GM23338 (cell line): ENCODE results near the gene ZAP70. TPM values are rescaled to one million over a fixed set of nuclear protein-coding genes. Genes with fewer than 3 reads are reported as not detected.

Source experiments
- ATAC-seq: fragments of 200-7000 bp; cut with Tn5 transposase; 3 replicates; pipeline ENCODE4 v1.9.1; 2020
- DNase-seq: peaks from one replicate; pipeline ENCODE4 v3.0.0-alpha.2; 2015; ENCODE audit warnings: low spot score
- H2AFZ ChIP-seq: fragments of 200-600 bp; sonication (generic); 2 replicates; pipeline ENCODE4 v1.8.0; 2016; ENCODE audit warnings: antibody characterized with exemption, mild to moderate bottlenecking, moderate library complexity
- H3F3A ChIP-seq: fragments of 200-600 bp; sonication (generic); replicated peaks from 2 replicates; pipeline ENCODE4 v1.8.0; 2017; ENCODE audit warnings: antibody characterized with exemption, mixed run types, low read depth
- H3K27ac ChIP-seq: fragments of 200-600 bp; sonication (generic); 2 replicates; pipeline ENCODE4 v1.6.1; 2016; ENCODE audit warnings: low read depth
- H3K27me3 ChIP-seq: fragments of 200-600 bp; sonication (generic); 2 replicates; pipeline ENCODE4 v1.8.0; 2016; ENCODE audit warnings: mild to moderate bottlenecking, mixed run types, moderate library complexity; ENCODE audit not compliant: insufficient read depth
- H3K36me3 ChIP-seq: fragments of 200-600 bp; sonication (generic); 2 replicates; pipeline ENCODE4 v1.8.0; 2016; ENCODE audit warnings: mild to moderate bottlenecking; ENCODE audit not compliant: insufficient read depth
- H3K4me1 ChIP-seq: fragments of 200-600 bp; sonication (generic); 2 replicates; pipeline ENCODE4 v1.8.0; 2016; ENCODE audit warnings: mild to moderate bottlenecking, moderate library complexity; ENCODE audit not compliant: insufficient read depth
- H3K4me2 ChIP-seq: fragments of 200-600 bp; sonication (generic); 2 replicates; pipeline ENCODE4 v1.7.1; 2017; ENCODE audit warnings: mixed run types
- H3K4me3 ChIP-seq: fragments of 200-600 bp; sonication (generic); 2 replicates; pipeline ENCODE4 v1.6.1; 2016; ENCODE audit warnings: mixed run types
- H3K79me2 ChIP-seq: fragments of 200-600 bp; sonication (generic); replicated peaks from 2 replicates; pipeline ENCODE4 v1.8.0; 2017; ENCODE audit warnings: mild to moderate bottlenecking; ENCODE audit not compliant: insufficient read depth
- H3K9me2 ChIP-seq: fragments of 200-600 bp; sonication (generic); 2 replicates; pipeline ENCODE4 v1.8.0; 2017; ENCODE audit not compliant: insufficient read depth
- H4K20me1 ChIP-seq: fragments of 200-600 bp; sonication (generic); replicated peaks from 2 replicates; pipeline ENCODE4 v1.8.0; 2017; ENCODE audit warnings: mild to moderate bottlenecking; ENCODE audit not compliant: insufficient read depth
- H3K27ac Mint-ChIP-seq: 2 replicates; pipeline ENCODE4 v1.8.0; 2020; ENCODE audit warnings: inconsistent platforms, mild to moderate bottlenecking, moderate library complexity, mixed read lengths
- H3K27me3 Mint-ChIP-seq: 3 replicates; pipeline ENCODE4 v1.8.0; 2022; ENCODE audit warnings: low read depth, mild to moderate bottlenecking, moderate library complexity, mixed read lengths, inconsistent platforms; ENCODE audit not compliant: insufficient read depth, poor library complexity
- H3K36me3 Mint-ChIP-seq: 3 replicates; pipeline ENCODE4 v1.8.0; 2021; ENCODE audit warnings: low read depth, mild to moderate bottlenecking, inconsistent platforms, moderate library complexity, mixed read lengths
- H3K4me1 Mint-ChIP-seq: 3 replicates; pipeline ENCODE4 v1.8.0; 2020; ENCODE audit warnings: mild to moderate bottlenecking, inconsistent platforms, mixed read lengths
- H3K4me3 Mint-ChIP-seq: 3 replicates; pipeline ENCODE4 v1.8.0; 2021; ENCODE audit warnings: moderate library complexity, mild to moderate bottlenecking, inconsistent platforms, mixed read lengths
- H3K9me3 Mint-ChIP-seq: 3 replicates; pipeline ENCODE4 v1.8.0; 2020; ENCODE audit warnings: moderate library complexity, mild to moderate bottlenecking, inconsistent platforms, mixed read lengths
- CREB1 ChIP-seq: fragments of 250-450 bp; sonication (Bioruptor Pico); IDR thresholded peaks from 2 replicates; pipeline ENCODE4 v1.5.0; 2020; ENCODE audit warnings: low read depth, mild to moderate bottlenecking, moderate library complexity
- CTCF ChIP-seq, 2 experiments: fragments of 200-600 bp in 1 of 2; sonication (generic) in 1 of 2; conservative IDR thresholded peaks; 2 replicates each; pipeline versions ENCODE4 v1.5.1 to v1.6.1; 2016 to 2017; ENCODE audit warnings: antibody characterized with exemption in 2 of 2, low read depth in 2 of 2, mild to moderate bottlenecking in 2 of 2, moderate library complexity in 1 of 2
- ETS1 ChIP-seq: IDR thresholded peaks from 2 replicates; pipeline ENCODE4 v1.6.1; 2016; ENCODE audit warnings: antibody characterized with exemption
- EZH2 ChIP-seq: fragments of 200-600 bp; sonication (generic); IDR thresholded peaks from one replicate; pipeline ENCODE4 v1.8.0; 2017; ENCODE audit warnings: antibody characterized with exemption, mild to moderate bottlenecking, low read depth; ENCODE audit not compliant: unreplicated experiment
- EZH2phosphoT487 ChIP-seq: fragments of 200-600 bp; sonication (generic); IDR thresholded peaks from one replicate; pipeline ENCODE4 v1.8.1; 2018; ENCODE audit warnings: antibody characterized with exemption; ENCODE audit not compliant: unreplicated experiment
- JUNB ChIP-seq: IDR thresholded peaks from one replicate; pipeline ENCODE4 v1.6.1; 2016; ENCODE audit warnings: antibody characterized with exemption; ENCODE audit not compliant: unreplicated experiment
- NANOG ChIP-seq: IDR thresholded peaks from 2 replicates; pipeline ENCODE4 v1.6.1; 2016; ENCODE audit warnings: antibody characterized with exemption, borderline replicate concordance
- POLR2AphosphoS5 ChIP-seq: IDR thresholded peaks from 2 replicates; pipeline ENCODE4 v1.6.1; 2016; ENCODE audit warnings: antibody characterized with exemption, low read depth
- REST ChIP-seq: IDR thresholded peaks from one replicate; pipeline ENCODE4 v1.6.1; 2018; ENCODE audit warnings: antibody characterized with exemption; ENCODE audit not compliant: unreplicated experiment
- STAT1 ChIP-seq: IDR thresholded peaks from one replicate; pipeline ENCODE4 v1.6.1; 2016; ENCODE audit warnings: antibody characterized with exemption; ENCODE audit not compliant: unreplicated experiment
- ZNF114 ChIP-seq: fragments of 250-450 bp; sonication (Bioruptor Pico); IDR thresholded peaks from 2 replicates; pipeline ENCODE4 v1.5.0; 2020; ENCODE audit warnings: mild to moderate bottlenecking, moderate library complexity
- ZNF331 ChIP-seq: fragments of 250-450 bp; sonication (Bioruptor Pico); IDR thresholded peaks from 2 replicates; pipeline ENCODE4 v1.5.0; 2020; ENCODE audit warnings: low read depth, mild to moderate bottlenecking, moderate library complexity
- ZNF462 ChIP-seq: fragments of 250-450 bp; sonication (Bioruptor Pico); IDR thresholded peaks from 2 replicates; pipeline ENCODE4 v1.5.0; 2020; ENCODE audit warnings: mild to moderate bottlenecking, moderate library complexity
- polyA plus RNA-seq: library from polyadenylated mRNA; unstranded; fragments of >200 nt; fragmentation: Nextera tagmentation; extraction: Ambion mirVana; gene quantifications from 2 replicates; pipeline ENCODE4 v1.2.1, GENCODE V29; 2016
- total RNA-seq: library from RNA; depleted of rRNA; stranded (reverse); fragments of >200 nt; shearing (Covaris generic); gene quantifications from 2 replicates; pipeline ENCODE4 v1.2.3, GENCODE V29; 2014

Gene ZAP70
- total and polyA plus RNA-seq, 2 experiments from 2014 or later: 0.42 TPM; not detected in 1

- no peaks in the 10 kb centered on the region; the same call in 2 of the 3 replicates for H3K36me3 Mint-ChIP-seq
- H3K9me2 ChIP-seq: no peaks in the 10 kb centered on the region
- no peaks in the 10 kb centered on the region for H3K27me3 ChIP-seq
- peaks cover 4% of the 10 kb centered on the region; the same call in 1 of the 2 replicates for H3K4me1 ChIP-seq
- H3K9me3 Mint-ChIP-seq: no peaks in the 10 kb centered on the region
- H3K36me3 ChIP-seq: no peaks in the 10 kb centered on the region
- H4K20me1 ChIP-seq: no peaks in the 10 kb centered on the region
- H3K4me2 ChIP-seq: no peak overlapping the region
- no peak overlapping the region for H3K27ac Mint-ChIP-seq
- H3K4me1 Mint-ChIP-seq: peaks cover 4% of the 10 kb centered on the region; the same call in 2 of the 3 replicates
- H3K79me2 ChIP-seq: no peaks in the 10 kb centered on the region
- no peak overlapping the region for H2AFZ ChIP-seq
- H3K27ac ChIP-seq: no peak overlapping the region
- DNase-seq: no peak
- TF ChIP-seq EZH2 (no peak), REST (no peak), ZNF114 (CRISPR knock-in tag) (no peak), NANOG (no peak), ZNF331 (no peak), JUNB (no peak), ETS1 (no peak), CTCF (conservative IDR thresholded peaks at IDR 0.05; ENCODE audit: low read depth in 2 of 2) (no peak), POLR2AphosphoS5 (no peak), CREB1 (CRISPR knock-in tag) (no peak), STAT1 (no peak), ZNF462 (CRISPR knock-in tag) (no peak), EZH2phosphoT487 (no peak)
- no peak overlapping the region for H3K4me3 Mint-ChIP-seq
- no peak for ATAC-seq
- peaks cover 9% of the 10 kb centered on the region for H3K27me3 Mint-ChIP-seq
- no peak overlapping the region for H3K4me3 ChIP-seq
- H3F3A ChIP-seq: no peaks in the 10 kb centered on the region
Measured at GRCh38 chr2:97670471-97670870, 42.9 kb upstream of the ZAP70 start.
